Calu3 (cell line): Measurements from ENCODE around the gene MRGPRX2. TPM values are rescaled to one million over a fixed set of nuclear protein-coding genes. Genes with fewer than 3 reads are reported as not detected.
A peak's percentile ranks its signal among the peaks of the same experiment; 100 is the strongest.

ENCODE experiments used
- BruUV-seq: library from RNA; stranded (reverse); fragments of 400-500 nt; replicated peaks from 2 replicates; lab custom pipeline; 2021; lab: Mats Ljungman, UMichigan
- CTCF ChIA-PET: fragments of 300-600 bp; sonication (Branson Sonifier 250); formaldehyde crosslinking; loops from one replicate; lab custom pipeline; 2022; ENCODE audit warnings: antibody characterized with exemption; lab: Charles Lee
- DNase-seq: peaks from one replicate; pipeline ENCODE4 v3.0.0; 2022
- H3K27ac Mint-ChIP-seq: one replicate; pipeline ENCODE4 v1.8.0; 2022; ENCODE audit warnings: mixed read lengths; ENCODE audit not compliant: unreplicated experiment
- H3K27me3 Mint-ChIP-seq: one replicate; pipeline ENCODE4 v1.8.0; 2022; ENCODE audit warnings: mixed read lengths; ENCODE audit not compliant: unreplicated experiment
- H3K36me3 Mint-ChIP-seq: one replicate; pipeline ENCODE4 v1.8.0; 2022; ENCODE audit warnings: mild to moderate bottlenecking, moderate library complexity, mixed read lengths; ENCODE audit not compliant: insufficient read depth, unreplicated experiment
- H3K4me1 Mint-ChIP-seq: one replicate; pipeline ENCODE4 v1.8.0; 2022; ENCODE audit warnings: mild to moderate bottlenecking, low read depth, mixed read lengths; ENCODE audit not compliant: unreplicated experiment
- H3K4me3 Mint-ChIP-seq: one replicate; pipeline ENCODE4 v1.8.0; 2022; ENCODE audit warnings: mild to moderate bottlenecking, low read depth, moderate library complexity, mixed read lengths; ENCODE audit not compliant: unreplicated experiment
- H3K9me3 Mint-ChIP-seq: one replicate; pipeline ENCODE4 v1.8.0; 2022; ENCODE audit warnings: low read depth, mixed read lengths; ENCODE audit not compliant: unreplicated experiment
- intact Hi-C: fragments of 100-400 bp; cut with micrococcal nuclease; formaldehyde crosslinking; loops from one replicate; pipeline ENCODE4 v1.10.0; 2022; ENCODE audit not compliant: unreplicated experiment
- total RNA-seq: library from RNA; stranded (reverse); gene quantifications from 2 replicates; pipeline ENCODE4 v1.2.3, GENCODE V29; 2022
- TF ChIP-seq, protein P1 (sequence below): fragments of 200-600 bp; IDR thresholded peaks from one replicate; pipeline ENCODE4 v1.8.0; 2022; ENCODE audit warnings: antibody characterized with exemption; ENCODE audit not compliant: unreplicated experiment

The MRGPRX2 gene
- total RNA-seq, 1 experiment from 2014 or later = not detected

GRCh38 chr11:19084661-19085315 is 24.3 kb upstream of the MRGPRX2 start:
- no TSS peak for BruUV-seq

DNA sequence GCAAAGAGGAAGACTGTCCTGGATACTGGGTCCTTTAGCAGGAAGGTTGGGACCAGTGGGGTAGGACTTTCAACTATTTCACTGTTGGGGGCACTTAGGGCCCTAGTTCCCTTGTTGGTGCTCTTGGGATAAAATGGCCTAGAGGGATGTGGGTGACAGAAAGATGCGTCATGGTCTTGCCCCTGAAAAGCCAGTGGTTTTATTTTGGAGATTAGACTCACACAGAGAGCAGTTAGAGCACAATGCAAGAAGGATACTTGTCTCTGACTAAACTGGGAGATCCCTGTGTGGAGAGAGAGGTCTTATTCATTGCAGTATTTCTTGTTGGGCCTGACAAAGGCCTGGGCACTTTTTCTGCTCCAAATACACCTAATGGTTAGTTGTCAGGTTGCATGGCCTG is 22.6 kb upstream of the MRGPRX2 start:
- Mint-ChIP-seq H3K27me3 (no peaks in the 10 kb centered on the region), H3K4me3 (no peak overlapping the region), H3K27ac (no peak overlapping the region), H3K36me3 (no peaks in the 10 kb centered on the region), H3K9me3 (peaks cover 2% of the 10 kb centered on the region), H3K4me1 (peaks cover 25% of the 10 kb centered on the region)
- CTCF ChIA-PET = no interaction called here
- BruUV-seq = no TSS peak
- intact Hi-C loops = no loop called here
- DNase-seq = no peak
- TF ChIP-seq, protein P1, sequence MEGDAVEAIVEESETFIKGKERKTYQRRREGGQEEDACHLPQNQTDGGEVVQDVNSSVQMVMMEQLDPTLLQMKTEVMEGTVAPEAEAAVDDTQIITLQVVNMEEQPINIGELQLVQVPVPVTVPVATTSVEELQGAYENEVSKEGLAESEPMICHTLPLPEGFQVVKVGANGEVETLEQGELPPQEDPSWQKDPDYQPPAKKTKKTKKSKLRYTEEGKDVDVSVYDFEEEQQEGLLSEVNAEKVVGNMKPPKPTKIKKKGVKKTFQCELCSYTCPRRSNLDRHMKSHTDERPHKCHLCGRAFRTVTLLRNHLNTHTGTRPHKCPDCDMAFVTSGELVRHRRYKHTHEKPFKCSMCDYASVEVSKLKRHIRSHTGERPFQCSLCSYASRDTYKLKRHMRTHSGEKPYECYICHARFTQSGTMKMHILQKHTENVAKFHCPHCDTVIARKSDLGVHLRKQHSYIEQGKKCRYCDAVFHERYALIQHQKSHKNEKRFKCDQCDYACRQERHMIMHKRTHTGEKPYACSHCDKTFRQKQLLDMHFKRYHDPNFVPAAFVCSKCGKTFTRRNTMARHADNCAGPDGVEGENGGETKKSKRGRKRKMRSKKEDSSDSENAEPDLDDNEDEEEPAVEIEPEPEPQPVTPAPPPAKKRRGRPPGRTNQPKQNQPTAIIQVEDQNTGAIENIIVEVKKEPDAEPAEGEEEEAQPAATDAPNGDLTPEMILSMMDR = no peak

More at GRCh38 chr11:19084661-19085315, 24.3 kb upstream of the MRGPRX2 start:
- CTCF ChIA-PET = no interaction called here
- H3K4me3 Mint-ChIP-seq = no peak overlapping the region
- H3K27me3 Mint-ChIP-seq = no peaks in the 10 kb centered on the region
- H3K36me3 Mint-ChIP-seq = no peaks in the 10 kb centered on the region
- intact Hi-C loops = no loop called here
- H3K27ac Mint-ChIP-seq = no peak overlapping the region
- TF ChIP-seq, protein P1 = no peak
- peaks cover 2% of the 10 kb centered on the region for H3K9me3 Mint-ChIP-seq
- peaks cover 25% of the 10 kb centered on the region for H3K4me1 Mint-ChIP-seq
- DNase-seq = no peak

GRCh38 chr11:19080579-19080993 is 20.1 kb upstream of the MRGPRX2 start:
- DNase-seq = no peak
- Mint-ChIP-seq H3K27me3 (no peaks in the 10 kb centered on the region), H3K27ac (no peak overlapping the region), H3K36me3 (no peaks in the 10 kb centered on the region), H3K4me1 (peaks cover 40% of the 10 kb centered on the region), H3K9me3 (no peaks in the 10 kb centered on the region), H3K4me3 (no peak overlapping the region)
- BruUV-seq = no TSS peak
- CTCF ChIA-PET = interaction anchor here (1.5 to 1.9 kb wide), 2 partner anchors 9 to 21 kb away, joined by 5 to 7 read pairs; no protein-coding TSS in a partner anchor
- intact Hi-C loops = no loop called here
- TF ChIP-seq, protein P1 = no peak

GRCh38 chr11:19079643-19080440 is 19.3 kb upstream of the MRGPRX2 start:
- TF ChIP-seq, protein P1 = no peak
- Mint-ChIP-seq H3K9me3 (no peaks in the 10 kb centered on the region), H3K27ac (peak overlapping the region; percentile 16), H3K4me3 (no peak overlapping the region), H3K27me3 (no peaks in the 10 kb centered on the region), H3K36me3 (no peaks in the 10 kb centered on the region), H3K4me1 (peaks cover 40% of the 10 kb centered on the region)
- intact Hi-C loops = loop anchor here (2.0 to 10.0 kb wide), 3 partner anchors 37 to 162 kb away; partner anchors contain the start of genes E2F8 and ZDHHC13
- BruUV-seq = no TSS peak
- CTCF ChIA-PET = interaction anchor here (0.6 to 1.9 kb wide), 6 partner anchors 9 to 476 kb away, joined by 3 to 7 read pairs (median 4); partner anchors contain the start of gene ZDHHC13
- DNase-seq = peak; percentile 70
